ENCODE measurements around the gene EXOC6B.

Gene EXOC6B

GRCh38 chr2:72129681-72130340 lies 696.0 kb downstream of the EXOC6B start:
- no peak for DNase-seq

DNA sequence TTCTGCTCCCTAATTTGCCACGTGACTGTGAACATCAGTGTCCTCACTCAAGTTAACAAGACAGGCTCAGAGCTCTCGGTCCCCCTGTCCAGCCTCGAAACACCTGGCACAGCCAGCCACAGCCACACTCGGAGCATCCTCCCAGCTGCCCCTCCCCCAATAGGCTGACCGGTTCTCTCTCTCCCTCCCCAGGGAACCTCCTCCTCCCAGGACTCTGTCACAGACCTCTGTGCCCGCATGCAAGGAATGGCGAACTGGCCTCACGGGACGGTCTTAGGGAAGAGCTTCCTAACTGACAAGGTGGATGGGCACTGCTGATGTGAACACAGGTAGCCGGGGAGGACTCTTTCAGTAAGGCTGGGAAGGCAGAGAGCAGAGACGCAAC lies 697.0 kb downstream of the EXOC6B start:
- DNase-seq: no peak

DNA sequence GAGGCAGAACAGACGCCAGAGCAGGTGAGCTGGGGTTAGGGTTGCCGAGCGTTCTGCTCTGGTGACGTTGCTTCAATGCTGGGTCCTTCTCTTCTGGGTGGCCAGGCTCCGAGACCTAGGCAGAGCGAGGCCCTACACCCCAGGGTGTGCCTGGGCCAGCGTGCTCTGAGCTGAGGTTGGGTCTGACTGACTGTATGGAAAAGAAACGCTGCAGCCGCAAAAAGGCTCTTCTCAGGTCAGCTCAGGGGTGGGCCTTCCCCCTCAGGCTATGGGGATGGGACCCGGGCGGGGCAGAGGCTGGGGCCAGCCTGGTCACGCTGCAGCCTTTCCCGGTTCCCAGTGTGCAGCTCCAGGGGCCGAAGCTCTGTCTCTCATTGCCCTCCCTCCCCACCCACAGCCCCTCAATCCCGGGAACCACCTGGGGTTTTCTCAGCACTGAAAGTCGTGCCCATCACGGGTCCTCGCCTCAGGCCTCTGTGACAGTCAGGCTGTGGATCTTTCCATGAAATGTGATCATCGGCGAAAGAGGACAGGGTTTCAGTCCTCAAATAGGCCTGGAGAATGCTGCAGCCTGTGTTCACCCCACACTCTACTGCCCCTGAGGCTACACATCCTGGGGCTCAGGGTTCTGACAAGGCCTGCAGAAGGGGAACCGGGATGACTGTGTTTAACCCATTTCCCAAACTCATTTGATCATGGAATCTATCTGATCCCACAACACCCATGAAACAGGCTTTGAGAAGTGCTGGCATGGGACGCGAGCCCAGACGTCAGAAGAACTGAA lies 697.6 kb downstream of the EXOC6B start:
- DNase-seq: no peak

DNA sequence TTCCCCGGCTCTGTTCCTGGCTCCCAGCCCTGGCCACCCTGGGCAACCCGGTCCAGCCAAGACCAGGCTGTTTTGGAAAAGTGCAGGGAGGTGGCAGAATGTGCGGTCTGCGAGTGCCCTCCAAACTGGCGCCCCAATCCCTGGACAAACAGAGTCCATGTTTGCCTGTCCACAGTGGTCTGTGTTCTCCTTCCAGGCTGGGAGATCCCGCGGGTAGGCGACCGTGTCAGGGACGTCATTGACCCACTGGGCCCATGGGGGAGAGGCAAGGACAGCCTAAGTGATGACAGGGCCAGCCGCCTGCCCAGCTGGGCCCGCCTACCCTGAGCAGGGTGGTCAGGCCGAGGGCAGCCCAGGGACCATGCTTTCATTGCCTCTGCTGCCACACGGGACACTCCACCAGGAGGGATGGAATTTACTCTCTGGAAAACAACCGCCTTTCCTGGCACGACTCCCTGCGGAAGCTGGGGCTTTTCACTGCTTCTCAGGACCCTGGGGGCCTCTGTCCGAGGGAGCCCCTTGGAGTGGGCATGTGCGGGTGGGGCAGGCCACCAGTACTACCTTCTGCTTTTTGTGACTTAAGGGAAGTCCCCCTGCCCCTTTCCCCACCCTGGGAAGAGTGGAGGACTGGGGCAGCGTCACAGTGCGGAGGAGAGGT lies 698.3 kb downstream of the EXOC6B start:
- no peak for DNase-seq

DNA sequence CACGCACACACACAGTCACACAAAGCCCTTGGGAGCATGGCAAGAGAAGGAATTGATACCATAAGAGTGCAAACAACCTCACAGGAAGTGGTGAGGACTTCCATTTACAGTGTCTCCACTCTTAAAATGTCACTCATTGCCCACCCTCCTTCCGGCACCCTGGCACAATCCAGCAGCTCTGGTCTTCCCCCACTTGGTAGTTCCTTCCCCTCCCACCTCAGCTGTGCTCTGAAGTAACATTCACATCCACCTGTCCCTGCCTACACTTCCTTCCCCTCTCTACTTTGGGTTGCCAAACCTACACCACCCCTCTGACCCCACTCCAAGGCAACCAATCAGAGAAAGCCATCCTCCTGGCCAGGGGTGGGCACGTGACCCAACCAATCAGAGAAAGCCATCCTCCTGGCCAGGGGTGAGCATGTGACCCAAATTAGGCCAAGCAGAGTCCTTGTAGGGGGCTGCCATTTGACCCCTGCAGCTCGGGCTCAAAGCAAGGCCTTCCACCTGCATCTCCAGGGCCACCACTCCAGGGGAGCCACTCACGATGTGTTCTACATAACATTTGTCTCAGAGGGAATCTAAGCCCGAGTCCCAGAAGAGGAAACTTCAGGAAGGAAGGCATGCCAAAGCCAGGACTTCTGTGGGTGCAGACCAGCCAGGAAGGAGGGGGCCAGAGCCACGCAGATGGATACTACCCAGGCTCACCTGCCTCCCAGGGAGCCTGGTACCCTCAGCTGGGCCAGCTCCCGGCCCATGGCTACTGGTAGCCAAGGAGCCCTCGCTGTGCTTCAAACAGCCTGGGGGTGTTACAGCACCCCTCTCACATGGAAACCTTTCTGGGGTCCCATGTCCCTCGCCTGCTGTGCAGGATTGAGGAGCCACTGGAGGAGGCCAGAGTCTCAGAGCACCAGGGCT lies 699.4 kb downstream of the EXOC6B start:
- no peak for DNase-seq

Measured in NCI-H2081 treated with DMSO at 0.1 percent for 48 hours (cell line).